OCI-LY7 (cell line): Measurements from ENCODE around the gene SNX17. TPM values are rescaled to one million over a fixed set of nuclear protein-coding genes. Genes with fewer than 3 reads are reported as not detected.
"Not testable (repeated sequence)": the region's sequence is repeated elsewhere in the genome, so short reads cannot be mapped to it uniquely, and the experiment has no call there.

Experiments
- BruUV-seq: library from RNA; stranded (reverse); fragments of 400-500 nt; replicated peaks from 2 replicates; lab custom pipeline; 2021; lab: Mats Ljungman, UMichigan
- CTCF ChIA-PET: fragments of 300-600 bp; sonication (Branson Sonifier 250); formaldehyde crosslinking; loops from one replicate; lab custom pipeline; 2022; ENCODE audit warnings: antibody characterized with exemption; ENCODE audit not compliant: unreplicated experiment; lab: Charles Lee
- POLR2A ChIA-PET: fragments of 300-600 bp; sonication (Branson Sonifier 250); formaldehyde crosslinking; loops from one replicate; lab custom pipeline; 2022; ENCODE audit warnings: antibody characterized with exemption; lab: Charles Lee
- DNase-seq: peaks from one replicate; pipeline ENCODE4 v3.0.0-alpha.2; 2015; ENCODE audit warnings: low spot score
- H2AFZ ChIP-seq: fragments of 200-600 bp; sonication (generic), shearing (Covaris generic); 2 replicates; pipeline ENCODE4 v1.6.1; 2014; ENCODE audit warnings: mild to moderate bottlenecking, antibody characterized with exemption, low read length, moderate library complexity
- H3K27ac ChIP-seq: fragments of 200-600 bp; sonication (generic); 2 replicates; pipeline ENCODE4 v1.5.1; 2014; ENCODE audit warnings: mixed run types, low read depth, mild to moderate bottlenecking, moderate library complexity, low read length, inconsistent platforms; ENCODE audit not compliant: poor library complexity, severe bottlenecking
- H3K36me3 ChIP-seq: fragments of 200-600 bp; sonication (generic); 2 replicates; pipeline ENCODE4 v1.6.1; 2014; ENCODE audit warnings: mild to moderate bottlenecking, antibody characterized with exemption, low read length, moderate library complexity, mixed read lengths; ENCODE audit not compliant: insufficient read depth
- H3K4me1 ChIP-seq: fragments of 200-600 bp; sonication (generic); 2 replicates; pipeline ENCODE4 v1.5.1; 2014; ENCODE audit warnings: mild to moderate bottlenecking, low read length; ENCODE audit not compliant: insufficient read depth, poor library complexity, severe bottlenecking
- H3K4me2 ChIP-seq: fragments of 200-600 bp; sonication (generic); 2 replicates; pipeline ENCODE4 v1.6.1; 2014; ENCODE audit warnings: mild to moderate bottlenecking, low read length
- H3K4me3 ChIP-seq: fragments of 200-600 bp; sonication (generic); 2 replicates; pipeline ENCODE4 v1.5.1; 2014; ENCODE audit warnings: mild to moderate bottlenecking, low read depth, low read length; ENCODE audit not compliant: poor library complexity, severe bottlenecking
- H3K79me2 ChIP-seq: fragments of 200-600 bp; sonication (generic); 2 replicates; pipeline ENCODE4 v1.6.1; 2016; ENCODE audit warnings: low read depth, mild to moderate bottlenecking, low read length, moderate library complexity, mixed read lengths; ENCODE audit not compliant: insufficient read depth
- H3K9me2 ChIP-seq: fragments of 200-600 bp; sonication (generic); 2 replicates; pipeline ENCODE4 v1.6.1; 2016; ENCODE audit warnings: mild to moderate bottlenecking, low read length, mixed read lengths; ENCODE audit not compliant: insufficient read depth
- H3K9me3 ChIP-seq: fragments of 200-600 bp; sonication (generic); 2 replicates; pipeline ENCODE4 v1.6.1; 2014; ENCODE audit warnings: mild to moderate bottlenecking, mixed run types, low read length, mixed read lengths
- H4K20me1 ChIP-seq: fragments of 200-600 bp; sonication (generic); 2 replicates; pipeline ENCODE4 v1.6.1; 2014; ENCODE audit warnings: mild to moderate bottlenecking, antibody characterized with exemption, low read length, moderate library complexity, mixed read lengths; ENCODE audit not compliant: insufficient read depth
- CTCF ChIP-seq: fragments of 200-600 bp; sonication (generic); conservative IDR thresholded peaks from 2 replicates; pipeline ENCODE4 v1.5.1; 2014; ENCODE audit warnings: mild to moderate bottlenecking, antibody characterized with exemption, low read length, moderate library complexity, mixed read lengths
- EZH2phosphoT487 ChIP-seq: fragments of 200-600 bp; sonication (generic); IDR thresholded peaks from 2 replicates; pipeline ENCODE4 v1.6.1; 2018; ENCODE audit warnings: low read depth, borderline replicate concordance, mild to moderate bottlenecking, mixed run types, antibody characterized with exemption, low read length, moderate library complexity, mixed read lengths
- intact Hi-C: fragments of 100-400 bp; cut with micrococcal nuclease; formaldehyde crosslinking; loops from one replicate; pipeline ENCODE4 v1.10.0; 2022; ENCODE audit not compliant: unreplicated experiment
- total RNA-seq, 2 experiments: library from RNA; depleted of rRNA in 1 of 2; stranded (reverse); fragments of >200 nt in 1 of 2; shearing (Covaris generic) in 1 of 2; gene quantifications; 2 replicates each; pipeline ENCODE4 v1.2.3, GENCODE V29; 2014 to 2022

Gene SNX17
- total RNA-seq, 2 experiments from 2014 or later = 63.1 to 97.4 TPM

DNA sequence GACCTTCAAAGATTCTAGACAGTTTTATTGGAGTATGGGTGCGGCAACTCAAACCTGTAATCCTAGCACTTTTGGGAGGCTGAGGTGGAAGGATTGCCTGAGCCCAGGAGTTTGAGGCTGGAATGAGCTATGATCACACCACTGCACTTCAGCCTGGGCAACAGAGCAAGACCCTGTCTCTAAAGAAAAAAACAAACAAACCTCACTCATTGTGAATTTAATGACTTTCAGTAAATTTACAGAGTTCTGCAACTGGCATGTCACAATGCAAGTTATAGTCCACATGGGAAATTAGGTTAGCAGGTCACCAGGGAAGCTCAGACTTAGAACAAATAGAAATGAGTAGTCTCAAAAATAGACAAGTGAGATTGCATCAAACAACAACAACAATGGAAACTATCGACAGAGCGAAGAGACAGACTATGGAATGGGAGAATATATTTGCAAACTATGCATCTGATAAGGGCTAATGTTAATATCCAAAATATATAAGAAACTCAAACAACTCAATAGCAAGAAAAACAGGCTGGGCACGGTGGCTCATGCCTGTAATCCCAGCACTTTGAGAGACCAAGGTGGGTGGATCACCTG lies 51.3 kb downstream of the SNX17 start:
- no peaks in the 10 kb centered on the region for H4K20me1 ChIP-seq
- no peaks in the 10 kb centered on the region for H3K36me3 ChIP-seq
- H3K4me2 ChIP-seq = no peak overlapping the region
- no peaks in the 10 kb centered on the region for H3K79me2 ChIP-seq
- no peaks in the 10 kb centered on the region for H3K9me2 ChIP-seq
- DNase-seq = no peak
- H3K4me3 ChIP-seq = no peak overlapping the region
- BruUV-seq = no TSS peak
- intact Hi-C loops = no loop called here
- H3K27ac ChIP-seq = no peak overlapping the region
- no peaks in the 10 kb centered on the region for H3K9me3 ChIP-seq
- no peak for TF ChIP-seq EZH2phosphoT487
- TF ChIP-seq CTCF = no peak
- ChIA-PET CTCF (interaction anchor here (0.6 kb wide), 1 partner anchor 288 kb away, joined by 3 read pairs; no protein-coding TSS in a partner anchor), POLR2A (interaction anchor here (0.9 to 1.2 kb wide), 2 partner anchors 12 to 13 kb away, joined by 3 to 6 read pairs; no protein-coding TSS in a partner anchor)
- no peak overlapping the region for H2AFZ ChIP-seq
- no peaks in the 10 kb centered on the region for H3K4me1 ChIP-seq

DNA sequence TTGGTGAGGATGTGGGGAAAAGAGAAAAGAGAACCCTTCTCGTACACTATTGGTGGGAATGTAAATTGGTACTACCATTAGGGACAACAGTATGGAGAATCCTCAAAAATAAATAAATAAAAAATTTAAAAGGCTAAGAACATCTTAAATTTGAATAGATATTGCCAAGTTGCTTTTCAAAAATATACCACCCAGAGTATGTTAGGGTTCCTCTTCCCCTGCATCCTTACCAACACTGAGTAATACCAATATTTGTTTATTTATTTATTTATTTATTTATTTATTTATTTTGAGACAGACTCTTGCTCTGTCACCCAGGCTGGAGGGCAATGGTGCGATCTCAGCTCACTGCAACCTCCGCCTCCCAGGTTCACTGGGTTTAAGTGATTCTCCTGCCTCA lies 52.5 kb downstream of the SNX17 start:
- ChIA-PET POLR2A (no interaction called here), CTCF (no interaction called here)
- H3K4me3 ChIP-seq = no peak overlapping the region
- no TSS peak for BruUV-seq
- no peak for DNase-seq
- H2AFZ ChIP-seq = no peak overlapping the region
- peaks cover 7% of the 10 kb centered on the region for H3K4me1 ChIP-seq
- H3K36me3 ChIP-seq = no peaks in the 10 kb centered on the region
- no peaks in the 10 kb centered on the region for H3K79me2 ChIP-seq
- H4K20me1 ChIP-seq = no peaks in the 10 kb centered on the region
- no peak overlapping the region for H3K4me2 ChIP-seq
- no peaks in the 10 kb centered on the region for H3K9me2 ChIP-seq
- no peak overlapping the region for H3K27ac ChIP-seq
- TF ChIP-seq CTCF (no peak), EZH2phosphoT487 (no peak)
- no peaks in the 10 kb centered on the region for H3K9me3 ChIP-seq
- intact Hi-C loops = no loop called here

DNA sequence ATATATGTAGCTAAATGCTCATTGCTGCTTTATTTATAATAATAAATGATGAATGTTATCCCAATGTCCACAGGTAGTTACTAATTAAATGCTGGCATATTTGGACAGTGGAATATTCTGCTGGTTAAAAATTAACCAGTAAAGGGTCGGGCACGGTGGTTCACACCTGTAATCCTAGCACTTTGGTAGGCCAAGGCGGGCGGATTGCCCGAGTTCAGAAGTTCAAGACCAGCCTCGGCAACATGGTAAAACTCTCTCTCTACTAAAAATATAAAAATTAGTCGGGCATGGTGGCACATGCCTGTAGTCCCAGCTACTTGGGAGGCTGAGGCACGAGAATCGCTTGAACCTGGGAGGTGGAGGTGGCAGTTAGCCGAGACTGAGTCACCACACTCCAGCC lies 54.6 kb downstream of the SNX17 start:
- H3K9me3 ChIP-seq, CTCF ChIA-PET, H3K9me2 ChIP-seq, H3K27ac ChIP-seq, H3K4me3 ChIP-seq, H4K20me1 ChIP-seq, BruUV-seq, H3K4me2 ChIP-seq, DNase-seq, H3K36me3 ChIP-seq, intact Hi-C loops, H2AFZ ChIP-seq: not testable (repeated sequence)
- H3K79me2 ChIP-seq = peaks cover 10% of the 10 kb centered on the region
- peaks cover 13% of the 10 kb centered on the region for H3K4me1 ChIP-seq
- POLR2A ChIA-PET = interaction anchor here (1.2 kb wide), 1 partner anchor 15 kb away, joined by 3 read pairs; the partner anchor contains the start of gene PPM1G

Other genes starting within 250 kb of the SNX17 start
- not detected in 2 replicates for gene ABHD1, start 246.8 kb upstream of the SNX17 start, total RNA-seq (2014; rRNA removed; shearing (Covaris generic))
- not detected in 2 replicates for gene ABHD1, start 246.8 kb upstream of the SNX17 start, total RNA-seq (2022)
- 113 and 116 TPM in 2 replicates for gene PREB, start 236.0 kb upstream of the SNX17 start, total RNA-seq (2014; rRNA removed; shearing (Covaris generic))
- gene PREB, start 236.0 kb upstream of the SNX17 start, total RNA-seq (2022) = 96.8 and 106 TPM in 2 replicates
- gene PRR30, start 231.2 kb upstream of the SNX17 start, total RNA-seq (2014; rRNA removed; shearing (Covaris generic)) = not detected in 2 replicates
- gene PRR30, start 231.2 kb upstream of the SNX17 start, total RNA-seq (2022) = not detected in 2 replicates
- not detected in 2 replicates for gene TCF23, start 221.6 kb upstream of the SNX17 start, total RNA-seq (2014; rRNA removed; shearing (Covaris generic))
- gene TCF23, start 221.6 kb upstream of the SNX17 start, total RNA-seq (2022) = 0.25 TPM in 1 of 2 replicates, not detected in the other
- 75.4 and 93.3 TPM in 2 replicates for gene ATRAID, start 158.6 kb upstream of the SNX17 start, total RNA-seq (2014; rRNA removed; shearing (Covaris generic))
- gene ATRAID, start 158.6 kb upstream of the SNX17 start, total RNA-seq (2022) = 92.7 and 92.8 TPM in 2 replicates
- 50.1 and 55.5 TPM in 2 replicates for gene SLC5A6, start 158.3 kb upstream of the SNX17 start, total RNA-seq (2014; rRNA removed; shearing (Covaris generic))
- 47.9 and 60.1 TPM in 2 replicates for gene SLC5A6, start 158.3 kb upstream of the SNX17 start, total RNA-seq (2022)
- 118 and 132 TPM in 2 replicates for gene CAD, start 153.2 kb upstream of the SNX17 start, total RNA-seq (2014; rRNA removed; shearing (Covaris generic))
- gene CAD, start 153.2 kb upstream of the SNX17 start, total RNA-seq (2022) = 166 and 173 TPM in 2 replicates
- gene SLC30A3, start 107.6 kb upstream of the SNX17 start, total RNA-seq (2014; rRNA removed; shearing (Covaris generic)) = 14.0 and 23.3 TPM in 2 replicates
- 61.0 and 71.6 TPM in 2 replicates for gene SLC30A3, start 107.6 kb upstream of the SNX17 start, total RNA-seq (2022)
- 2.7 and 4.7 TPM in 2 replicates for gene DNAJC5G, start 95.2 kb upstream of the SNX17 start, total RNA-seq (2014; rRNA removed; shearing (Covaris generic))
- 18.1 and 18.2 TPM in 2 replicates for gene DNAJC5G, start 95.2 kb upstream of the SNX17 start, total RNA-seq (2022)
- 2.1 and 6.4 TPM in 2 replicates for gene TRIM54, start 88.2 kb upstream of the SNX17 start, total RNA-seq (2014; rRNA removed; shearing (Covaris generic))
- gene TRIM54, start 88.2 kb upstream of the SNX17 start, total RNA-seq (2022) = 13.6 and 18.8 TPM in 2 replicates
- gene UCN, start 62.2 kb upstream of the SNX17 start, total RNA-seq (2014; rRNA removed; shearing (Covaris generic)) = 5.9 and 6.4 TPM in 2 replicates
- gene UCN, start 62.2 kb upstream of the SNX17 start, total RNA-seq (2022) = 7.2 and 8.5 TPM in 2 replicates
- gene MPV17, start 47.5 kb upstream of the SNX17 start, total RNA-seq (2014; rRNA removed; shearing (Covaris generic)) = 54.1 and 63.9 TPM in 2 replicates
- gene MPV17, start 47.5 kb upstream of the SNX17 start, total RNA-seq (2022) = 98.0 and 109 TPM in 2 replicates
- gene GTF3C2, start 13.9 kb upstream of the SNX17 start, total RNA-seq (2014; rRNA removed; shearing (Covaris generic)) = 54.2 and 56.9 TPM in 2 replicates
- 70.3 and 77.7 TPM in 2 replicates for gene GTF3C2, start 13.9 kb upstream of the SNX17 start, total RNA-seq (2022)
- 23.9 and 27.0 TPM in 2 replicates for gene EIF2B4, start 278 bp upstream of the SNX17 start, total RNA-seq (2014; rRNA removed; shearing (Covaris generic))
- 32.9 and 33.1 TPM in 2 replicates for gene EIF2B4, start 278 bp upstream of the SNX17 start, total RNA-seq (2022)
- 9.0 and 10.0 TPM in 2 replicates for gene ZNF513, start 10.1 kb downstream of the SNX17 start, total RNA-seq (2014; rRNA removed; shearing (Covaris generic))
- 9.7 and 10.9 TPM in 2 replicates for gene ZNF513, start 10.1 kb downstream of the SNX17 start, total RNA-seq (2022)
- gene PPM1G, start 39.0 kb downstream of the SNX17 start, total RNA-seq (2014; rRNA removed; shearing (Covaris generic)) = 101 and 113 TPM in 2 replicates
- 138 and 147 TPM in 2 replicates for gene PPM1G, start 39.0 kb downstream of the SNX17 start, total RNA-seq (2022)
- 27.9 and 28.5 TPM in 2 replicates for gene NRBP1, start 58.0 kb downstream of the SNX17 start, total RNA-seq (2014; rRNA removed; shearing (Covaris generic))
- gene NRBP1, start 58.0 kb downstream of the SNX17 start, total RNA-seq (2022) = 46.0 and 48.5 TPM in 2 replicates
- gene KRTCAP3, start 71.8 kb downstream of the SNX17 start, total RNA-seq (2014; rRNA removed; shearing (Covaris generic)) = 1.9 and 10.9 TPM in 2 replicates
- gene KRTCAP3, start 71.8 kb downstream of the SNX17 start, total RNA-seq (2022) = 6.9 and 8.3 TPM in 2 replicates
- 20.4 and 26.8 TPM in 2 replicates for gene IFT172, start 119.1 kb downstream of the SNX17 start, total RNA-seq (2014; rRNA removed; shearing (Covaris generic))
- 13.7 and 13.9 TPM in 2 replicates for gene IFT172, start 119.1 kb downstream of the SNX17 start, total RNA-seq (2022)
- not detected in 2 replicates for gene FNDC4, start 124.6 kb downstream of the SNX17 start, total RNA-seq (2014; rRNA removed; shearing (Covaris generic))
- not detected in 2 replicates for gene FNDC4, start 124.6 kb downstream of the SNX17 start, total RNA-seq (2022)
- gene GCKR, start 126.2 kb downstream of the SNX17 start, total RNA-seq (2014; rRNA removed; shearing (Covaris generic)) = not detected in 2 replicates
- gene GCKR, start 126.2 kb downstream of the SNX17 start, total RNA-seq (2022) = not detected in 2 replicates
- gene ZNF512, start 212.4 kb downstream of the SNX17 start, total RNA-seq (2014; rRNA removed; shearing (Covaris generic)) = 40.7 and 54.0 TPM in 2 replicates
- 51.1 and 57.8 TPM in 2 replicates for gene ZNF512, start 212.4 kb downstream of the SNX17 start, total RNA-seq (2022)